ENCODE results near the gene SLC6A19.

Gene SLC6A19

GRCh38 chr5:1270933-1271914, 69.8 kb downstream of the SLC6A19 start:
- no peak for DNase-seq

- no peak for DNase-seq
Measured at GRCh38 chr5:1272201-1272600, 70.8 kb downstream of the SLC6A19 start.

DNA sequence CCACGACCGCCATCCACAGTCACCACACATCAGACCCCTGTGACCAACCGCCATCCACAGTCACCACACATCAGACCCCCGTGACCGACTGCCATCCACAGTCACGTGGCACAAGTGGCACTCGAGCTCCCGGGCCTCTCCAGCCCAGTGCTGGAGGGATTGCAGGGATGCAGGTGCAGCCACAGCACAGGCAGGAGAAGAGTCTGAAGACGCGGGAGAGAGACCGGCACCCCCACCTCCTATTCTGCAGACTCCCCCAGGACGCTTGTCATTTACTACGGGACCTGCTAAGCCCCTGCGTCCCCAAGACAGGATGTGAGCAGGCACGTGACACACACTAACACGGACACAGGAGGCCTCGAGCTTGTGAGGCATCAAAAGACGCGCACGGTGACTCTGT, 72.3 kb downstream of the SLC6A19 start:
- DNase-seq: no peak

GRCh38 chr5:1274471-1274870, 73.1 kb downstream of the SLC6A19 start:
- no peak for DNase-seq
